HCT116 (cell line): ENCODE results near the gene PPP1R37.

ENCODE experiments used
- CBX3 ChIP-seq: IDR thresholded peaks from 2 replicates; pipeline ENCODE4 v1.6.1; 2012; ENCODE audit warnings: low read depth
- CTCF ChIP-seq, 3 experiments: fragments of 200-600 bp in 1 of 3; sonication (generic) in 1 of 3; IDR thresholded peaks in 2 of 3; conservative IDR thresholded peaks in 1 of 3; 2 replicates each; pipeline ENCODE4 v1.5.1; 2012 to 2017; ENCODE audit warnings: low read depth in 2 of 3, low read length in 2 of 3, antibody characterized with exemption in 1 of 3, borderline replicate concordance in 1 of 3, control low read depth in 1 of 3, mild to moderate bottlenecking in 1 of 3, mixed read lengths in 1 of 3, mixed run types in 1 of 3, moderate library complexity in 1 of 3; ENCODE audit not compliant: insufficient read depth in 1 of 3
- EZH2 ChIP-seq: fragments of 200-600 bp; sonication (generic); IDR thresholded peaks from 2 replicates; pipeline ENCODE4 v1.6.1; 2017; ENCODE audit warnings: antibody characterized with exemption, mixed run types
- FOSL1 ChIP-seq: IDR thresholded peaks from 2 replicates; pipeline ENCODE4 v1.6.1; 2012; ENCODE audit warnings: low read depth
- JUND ChIP-seq: IDR thresholded peaks from 2 replicates; pipeline ENCODE4 v1.6.1; 2012
- POLR2A ChIP-seq: IDR thresholded peaks from 2 replicates; pipeline ENCODE4 v1.7.0; 2011; ENCODE audit warnings: borderline replicate concordance; ENCODE audit not compliant: insufficient read depth, insufficient read length; ENCODE audit errors: extremely low read depth
- POLR2AphosphoS5 ChIP-seq: IDR thresholded peaks from 2 replicates; pipeline ENCODE4 v1.6.1; 2011; ENCODE audit warnings: mild to moderate bottlenecking, low read depth, low read length, moderate library complexity
- TCF7L2 ChIP-seq: IDR thresholded peaks from 2 replicates; pipeline ENCODE4 v1.7.0; 2011; ENCODE audit warnings: borderline replicate concordance, inconsistent platforms; ENCODE audit not compliant: insufficient read depth, insufficient read length; ENCODE audit errors: extremely low read depth

DNA sequence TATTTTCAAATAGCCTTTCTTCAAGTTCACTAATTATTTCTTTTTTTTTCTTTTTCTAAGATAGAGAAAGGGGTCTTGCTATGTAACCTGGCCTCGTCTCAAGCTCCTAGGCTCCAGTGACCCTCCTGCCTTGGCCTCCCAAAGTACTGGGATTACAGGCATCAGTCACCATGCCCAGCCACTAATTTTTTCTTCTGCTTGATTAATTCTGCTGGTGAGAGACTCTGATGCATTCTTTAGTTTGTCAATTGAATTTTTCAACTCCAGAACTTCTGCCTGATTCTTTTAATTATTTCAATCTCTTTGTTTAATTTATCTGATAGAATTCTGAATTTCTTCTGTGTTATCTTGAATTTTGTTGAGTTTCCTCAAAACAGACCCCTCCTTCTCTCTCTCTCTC, 97.0 kb downstream of the PPP1R37 start:
- TF ChIP-seq JUND: no peak
- no peak for TF ChIP-seq CTCF (IDR thresholded peaks at IDR 0.05 in 2 of 3, conservative IDR thresholded peaks at IDR 0.05 in 1 of 3; ENCODE audit: borderline replicate concordance in 1 of 3, insufficient read depth in 1 of 3, low read depth in 2 of 3, low read length in 2 of 3)
- no peak for TF ChIP-seq EZH2
- TF ChIP-seq CBX3: no peak
- no peak for TF ChIP-seq TCF7L2
- no peak for TF ChIP-seq POLR2AphosphoS5
- TF ChIP-seq POLR2A: no peak
- TF ChIP-seq FOSL1: no peak
